Stimulated activated CD8-positive, alpha-beta memory T cell treated with anti-CD3 and anti-CD28 coated beads, Interleukin-15, amount 100 ng/mL, for 48 hours (primary cell): Measurements from ENCODE around the gene RAD51AP2.
"Not testable (repeated sequence)": the region's sequence is repeated elsewhere in the genome, so short reads cannot be mapped to it uniquely, and the experiment has no call there.

Experiments
- DNase-seq, 2 donors: peaks; one replicate each; pipeline ENCODE4 v3.0.0-alpha.2; 2020; ENCODE audit warnings: low read depth in 2 of 2

RAD51AP2 gene

DNA sequence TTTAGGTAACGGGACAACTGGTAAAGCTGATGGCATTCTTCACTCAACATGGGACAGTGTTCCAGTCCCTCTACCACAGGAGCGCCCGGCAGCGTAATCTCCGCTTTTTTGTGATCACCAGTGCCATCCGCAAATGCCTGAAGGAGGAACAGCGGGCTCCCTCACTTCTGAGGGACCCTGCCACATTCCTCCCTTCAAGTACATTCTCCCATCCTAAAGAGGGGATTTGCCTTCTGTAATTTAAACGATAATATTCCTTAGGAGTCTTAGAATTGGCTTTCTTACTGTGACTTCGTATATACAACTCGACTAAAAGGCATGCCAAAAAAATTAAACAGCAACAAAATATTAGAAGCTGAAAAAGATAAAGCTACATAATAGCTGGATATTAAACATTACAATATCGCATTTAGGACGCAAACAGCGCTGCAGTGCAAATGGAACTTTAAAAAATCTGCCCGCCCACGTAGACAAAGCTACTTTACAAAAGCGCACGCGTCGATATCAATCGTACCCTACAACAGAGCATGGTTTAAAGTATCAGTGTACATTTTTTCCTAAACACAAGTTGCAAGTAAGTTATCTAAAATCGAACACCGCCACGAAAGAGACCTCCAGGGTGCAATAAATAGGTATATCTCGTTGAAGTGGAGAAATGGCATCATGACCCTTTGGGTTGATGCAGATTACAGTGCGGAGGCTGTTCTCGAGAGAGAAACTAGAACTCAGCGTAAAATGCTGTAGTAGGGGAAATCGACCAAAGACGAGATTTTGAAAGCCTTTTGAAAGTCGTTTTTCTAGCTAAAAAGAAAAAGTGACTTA, 20.0 kb upstream of the RAD51AP2 start:
- no peak for DNase-seq

DNA sequence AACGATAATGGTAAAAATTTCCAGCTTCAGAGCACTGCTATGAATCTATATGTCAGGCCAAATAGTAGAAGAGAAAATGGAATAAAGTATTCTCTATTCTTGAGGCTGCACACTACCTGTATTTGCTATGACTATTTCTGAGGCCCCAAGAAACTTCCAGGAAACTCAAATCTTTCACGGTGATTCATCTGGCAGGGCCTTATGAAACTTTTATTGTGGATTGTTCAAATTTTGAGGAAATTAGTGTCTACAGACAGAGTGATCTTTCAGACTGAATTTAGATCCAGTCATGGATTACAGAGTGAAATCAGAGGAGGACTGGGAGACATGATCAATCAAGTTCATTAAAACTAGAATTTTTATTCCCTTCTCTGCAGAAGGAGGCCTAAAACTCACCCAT, 18.2 kb upstream of the RAD51AP2 start:
- no peak for DNase-seq

DNA sequence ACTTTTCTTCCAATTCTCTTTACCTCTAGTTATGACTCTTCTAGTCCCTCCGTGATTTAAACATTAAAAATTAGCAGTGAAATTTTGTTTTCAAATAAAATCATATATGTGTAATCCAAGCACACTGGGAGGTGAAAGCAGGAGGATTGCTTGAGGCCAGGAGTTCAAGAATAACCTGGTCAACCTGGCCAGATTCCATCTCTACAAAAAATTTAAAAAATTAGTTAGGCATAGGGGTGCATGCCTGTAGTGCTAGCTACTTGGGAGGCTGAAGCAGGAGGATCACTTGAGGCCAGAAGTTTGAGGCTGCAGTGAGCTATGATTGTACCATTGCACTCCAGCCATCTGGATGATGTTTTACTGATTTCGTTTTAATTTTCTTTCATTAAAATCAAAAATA, 15.3 kb upstream of the RAD51AP2 start:
- no peak for DNase-seq

DNA sequence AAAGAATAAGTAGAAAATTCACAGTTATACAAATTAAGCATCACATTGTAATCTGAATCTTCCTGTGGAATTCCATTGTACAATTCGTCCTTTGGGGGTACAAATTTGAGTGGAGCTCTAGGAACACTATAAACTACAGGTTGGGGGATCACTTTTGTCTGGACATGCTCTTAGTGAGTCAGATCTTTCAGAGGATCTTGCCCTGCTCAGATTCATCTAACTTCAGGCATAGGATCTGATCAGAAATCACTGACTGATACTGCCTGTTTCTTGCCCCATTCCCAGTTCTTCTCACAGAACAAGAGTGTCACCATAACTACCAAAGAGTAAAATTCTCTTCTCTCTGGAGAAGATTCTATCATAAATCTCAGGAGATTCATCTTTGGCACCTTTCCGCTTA, 11.5 kb upstream of the RAD51AP2 start:
- DNase-seq = no peak

DNA sequence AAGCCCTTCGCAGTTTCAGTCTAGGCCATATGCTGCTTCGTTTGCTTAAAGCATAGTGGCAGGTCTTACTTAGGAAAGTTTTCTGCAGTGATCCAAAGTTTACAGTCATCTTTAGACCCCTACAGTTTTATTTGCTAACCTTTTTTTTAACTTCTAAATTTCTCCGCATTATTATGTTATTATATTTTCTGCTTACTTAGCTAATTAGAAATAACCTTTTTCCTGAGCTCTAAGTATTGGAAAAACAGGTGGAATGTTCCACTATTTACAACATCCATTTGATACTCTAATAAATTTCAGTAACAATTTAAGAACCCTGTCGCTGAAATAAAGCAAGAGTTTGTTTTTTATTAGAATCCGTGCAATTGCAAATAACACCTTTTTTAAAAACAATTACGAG, 4.1 kb upstream of the RAD51AP2 start:
- no peak for DNase-seq

DNA sequence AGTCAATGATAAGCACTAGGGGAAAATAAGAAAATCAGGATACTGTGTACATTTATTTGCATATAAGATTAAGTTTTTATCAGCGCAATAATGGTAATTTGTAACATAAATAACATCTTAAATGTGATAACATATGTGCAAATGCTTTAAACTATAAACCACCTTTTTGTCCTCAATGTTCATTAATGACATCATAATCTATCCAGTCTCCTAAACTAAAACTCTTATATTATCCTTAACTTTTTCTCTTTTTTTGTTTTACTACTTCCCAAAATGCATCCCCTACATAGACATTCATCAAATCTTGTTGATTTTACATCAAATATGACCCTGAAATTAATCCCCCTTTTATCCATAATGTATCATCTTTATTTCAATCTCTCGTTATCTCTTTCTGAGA, 3.4 kb upstream of the RAD51AP2 start:
- no peak for DNase-seq

DNA sequence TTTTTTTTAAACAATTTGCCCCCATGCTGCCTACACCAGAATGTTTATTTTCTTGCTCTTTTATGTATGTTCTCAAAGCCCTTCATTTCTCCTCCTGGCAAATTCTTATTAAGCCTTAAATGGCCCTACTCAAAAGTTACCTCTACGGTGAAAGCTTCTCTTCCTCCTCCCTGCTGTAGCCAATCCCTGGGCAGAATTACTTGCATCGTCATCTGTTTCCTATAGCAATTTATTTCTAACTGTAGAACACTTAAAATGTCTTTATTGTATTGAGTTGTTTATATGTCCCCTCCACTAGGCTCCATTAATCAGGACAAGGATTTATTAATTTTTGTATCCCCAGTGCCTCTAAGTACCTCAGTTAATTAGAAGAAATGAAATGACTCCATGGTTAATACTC, 2.5 kb upstream of the RAD51AP2 start:
- DNase-seq = no peak

DNA sequence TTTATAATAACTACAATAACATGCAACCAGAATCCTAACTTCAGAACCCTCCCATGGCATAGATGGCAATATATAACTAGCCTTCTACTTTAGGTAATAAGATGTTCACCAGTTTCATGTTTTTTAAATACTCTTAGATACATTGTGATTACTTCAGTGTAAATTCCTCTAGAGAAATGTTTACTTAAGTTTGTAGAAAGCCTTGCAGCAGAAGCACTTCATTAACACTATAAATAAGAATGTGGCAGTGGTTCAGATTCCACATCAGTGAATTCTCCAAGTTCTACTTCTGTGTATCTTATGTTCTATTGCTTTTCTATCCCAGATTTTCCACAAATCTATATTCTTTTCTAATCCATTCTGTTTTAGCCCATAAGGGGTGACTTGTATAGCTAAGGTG, 1.2 kb upstream of the RAD51AP2 start:
- DNase-seq = no peak

DNA sequence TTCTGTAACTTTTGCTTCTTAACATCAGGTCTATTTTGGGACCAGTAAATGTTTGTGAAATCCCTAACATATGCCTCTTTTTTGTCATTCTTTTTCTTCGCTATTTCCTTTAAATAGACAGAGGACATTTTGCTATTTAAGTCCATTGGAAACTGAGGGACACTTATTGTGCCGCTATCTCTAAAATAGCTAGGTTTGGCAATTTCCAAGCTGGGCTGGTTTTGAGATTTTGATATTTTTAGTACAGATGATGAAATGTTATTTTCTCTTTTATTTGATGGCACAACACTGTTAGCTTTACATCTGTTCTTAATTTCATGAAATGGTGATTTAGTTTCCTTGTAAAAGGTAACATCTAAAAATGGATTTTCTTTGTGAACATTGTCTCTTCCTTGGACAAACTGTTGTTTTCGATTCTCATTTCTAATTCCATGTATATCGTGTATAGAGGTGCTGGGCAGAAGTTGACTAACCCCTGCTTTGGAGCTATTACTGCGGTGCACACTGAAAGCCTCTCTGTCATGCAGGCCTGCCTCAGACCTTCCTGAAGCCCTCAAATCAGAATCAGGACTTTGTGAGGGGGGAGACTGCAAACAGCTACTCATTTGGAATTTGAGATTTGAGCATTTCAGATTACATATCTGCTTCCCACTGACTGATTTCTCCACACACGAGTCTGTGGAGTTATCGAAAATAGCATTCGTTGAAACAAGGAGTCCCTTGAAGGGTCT, 594 bp downstream of the RAD51AP2 start:
- no peak for DNase-seq

DNA sequence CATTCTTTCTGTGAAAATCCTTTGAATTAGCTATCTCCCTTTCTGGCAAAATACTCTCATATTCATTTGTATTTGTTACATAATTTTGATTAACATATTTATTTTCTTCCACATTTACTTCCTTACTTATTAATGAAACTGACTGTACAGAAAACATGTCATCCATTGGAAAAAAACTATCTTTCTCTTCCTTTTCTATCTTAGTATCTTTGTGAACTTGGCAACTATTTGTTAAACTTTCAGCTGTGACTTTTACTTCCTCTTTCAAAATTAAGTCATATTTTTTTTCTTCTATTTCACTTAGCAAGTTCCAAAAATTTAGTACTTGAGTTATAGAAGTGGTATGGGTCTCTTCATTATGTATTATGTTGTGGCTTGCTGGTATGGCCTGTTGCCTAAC, 2.6 kb downstream of the RAD51AP2 start:
- DNase-seq = no peak

DNA sequence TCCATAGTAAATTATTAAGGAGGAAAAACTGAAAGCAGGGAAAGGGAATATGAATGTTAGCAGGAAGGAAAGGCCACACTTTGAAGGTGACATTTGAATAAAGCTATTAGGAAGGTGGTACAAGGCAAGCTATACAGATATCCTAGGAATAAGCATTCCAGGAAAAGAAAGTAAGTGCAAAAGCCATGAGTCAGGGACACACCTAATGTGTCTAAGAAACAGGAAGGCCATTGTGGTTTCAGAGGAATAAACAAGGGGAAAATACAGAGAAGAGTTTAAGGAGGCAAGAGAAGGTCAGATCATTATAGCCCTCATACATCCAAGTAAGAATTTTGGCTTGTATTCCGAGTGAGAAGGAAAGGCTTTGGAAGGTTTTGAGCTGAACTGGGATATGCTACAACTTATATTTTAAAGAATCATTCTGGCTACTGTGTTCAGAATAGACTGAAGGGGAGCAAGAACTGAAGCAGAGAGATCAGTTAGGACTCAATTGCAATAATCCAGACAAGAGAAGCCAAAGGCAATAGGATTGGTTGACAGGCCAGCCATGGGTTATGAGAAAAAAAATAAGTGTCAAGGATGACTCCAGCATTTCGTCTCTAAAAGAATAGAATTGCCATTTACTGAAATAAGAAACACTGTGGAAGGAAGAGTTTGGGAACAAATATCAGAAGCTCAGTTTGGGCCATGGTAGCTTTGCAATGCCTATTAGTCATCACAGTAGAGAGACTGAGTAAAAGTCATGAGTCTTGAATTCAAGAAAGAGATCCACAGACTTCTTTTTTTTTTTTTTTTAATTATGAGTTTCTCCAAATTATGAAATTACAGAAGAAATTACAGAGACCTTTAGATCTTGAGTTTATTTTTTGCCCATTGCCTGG, 11.3 kb downstream of the RAD51AP2 start:
- DNase-seq = no peak

DNA sequence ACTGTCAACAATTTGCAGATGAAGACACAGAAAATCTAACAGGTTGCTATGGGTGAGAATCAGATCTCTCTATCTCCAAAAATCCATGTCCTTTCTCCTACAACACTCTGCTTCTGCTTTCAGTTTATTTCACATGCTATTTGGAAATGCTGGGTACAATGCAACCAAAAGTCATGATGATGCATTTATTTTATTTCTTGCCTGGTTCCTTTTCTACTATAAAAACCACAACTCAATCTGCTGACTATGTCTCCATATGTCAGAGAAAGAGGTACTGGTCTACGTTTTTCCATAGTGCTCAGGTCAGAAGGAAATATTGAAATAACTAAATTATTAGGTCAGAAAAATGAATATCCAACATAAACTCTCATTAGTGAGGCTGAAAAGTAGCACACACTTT, 20.5 kb downstream of the RAD51AP2 start:
- no peak for DNase-seq

DNA sequence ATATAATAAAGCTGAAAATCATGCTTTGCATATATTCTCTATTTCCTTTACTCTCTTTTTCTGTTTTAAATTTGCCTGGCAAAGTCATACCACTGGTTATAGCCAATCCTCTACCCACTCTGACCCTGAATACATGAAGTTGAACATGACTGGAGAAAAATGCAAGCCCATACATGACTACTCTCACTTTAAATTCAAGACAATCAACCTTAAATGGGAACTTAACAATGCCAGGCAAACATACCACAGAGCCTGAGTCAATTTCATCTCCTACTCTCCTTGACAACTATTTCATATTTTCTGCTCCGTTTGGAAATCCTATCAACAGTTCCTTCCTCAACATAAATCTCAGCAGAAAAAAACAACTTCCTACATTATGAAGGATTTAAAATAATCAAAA, 22.6 kb downstream of the RAD51AP2 start:
- DNase-seq = no peak

DNA sequence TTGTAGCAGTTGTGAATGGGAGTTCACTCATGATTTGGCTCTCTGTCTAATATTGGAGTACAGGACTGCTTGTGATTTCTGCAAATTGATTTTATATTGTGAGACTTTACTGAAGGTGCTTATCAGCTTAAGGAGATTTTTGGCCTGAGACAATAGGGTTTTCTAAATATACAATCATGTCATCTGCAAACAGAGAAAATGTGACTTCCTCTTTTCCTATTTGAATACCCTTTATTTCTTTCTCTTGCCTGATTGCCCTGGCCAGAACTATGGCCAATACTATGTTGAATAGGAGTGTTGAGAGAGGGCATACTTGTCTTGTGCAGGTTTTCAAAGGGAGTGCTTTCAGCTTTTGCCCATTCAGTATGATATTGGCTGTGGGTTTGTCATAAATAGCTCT, 28.1 kb downstream of the RAD51AP2 start:
- not testable (repeated sequence) for DNase-seq

DNA sequence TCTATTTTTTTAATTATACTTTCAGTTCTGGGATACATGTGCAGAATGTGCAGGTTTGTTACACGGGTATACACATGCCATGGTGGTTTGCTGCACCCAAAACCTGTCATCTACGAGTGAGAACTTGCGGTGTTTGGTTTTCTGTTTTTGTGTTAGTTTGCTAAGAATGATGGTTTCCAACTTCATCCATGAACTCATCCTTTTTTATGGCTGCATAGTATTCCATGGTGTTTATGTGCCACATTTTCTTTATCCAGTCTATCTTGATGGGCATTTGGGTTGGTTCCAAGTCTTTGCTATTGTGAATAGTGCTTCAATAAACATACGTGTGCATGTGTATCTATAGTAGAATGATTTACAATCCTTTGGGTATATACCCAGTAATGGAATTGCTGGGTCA, 29.6 kb downstream of the RAD51AP2 start:
- DNase-seq = not testable (repeated sequence)

DNA sequence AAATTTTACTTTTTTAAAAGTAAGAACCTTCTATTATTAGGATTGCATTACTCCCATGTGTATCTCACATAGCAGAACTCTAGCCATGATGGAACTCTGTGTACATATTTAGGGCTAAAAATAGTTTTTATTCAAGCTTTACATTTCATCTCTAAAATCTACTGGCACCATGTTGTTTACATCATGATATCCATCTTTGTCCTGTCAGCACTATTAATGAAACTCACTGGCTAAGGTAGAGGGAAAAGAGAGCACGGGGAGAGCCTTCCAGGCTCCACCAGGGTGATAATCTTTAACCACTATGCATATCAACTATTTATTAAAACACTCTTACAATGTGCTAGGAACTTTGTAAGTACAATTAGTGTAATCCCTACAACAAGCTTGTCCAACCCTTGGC, 34.7 kb downstream of the RAD51AP2 start:
- no peak for DNase-seq

DNA sequence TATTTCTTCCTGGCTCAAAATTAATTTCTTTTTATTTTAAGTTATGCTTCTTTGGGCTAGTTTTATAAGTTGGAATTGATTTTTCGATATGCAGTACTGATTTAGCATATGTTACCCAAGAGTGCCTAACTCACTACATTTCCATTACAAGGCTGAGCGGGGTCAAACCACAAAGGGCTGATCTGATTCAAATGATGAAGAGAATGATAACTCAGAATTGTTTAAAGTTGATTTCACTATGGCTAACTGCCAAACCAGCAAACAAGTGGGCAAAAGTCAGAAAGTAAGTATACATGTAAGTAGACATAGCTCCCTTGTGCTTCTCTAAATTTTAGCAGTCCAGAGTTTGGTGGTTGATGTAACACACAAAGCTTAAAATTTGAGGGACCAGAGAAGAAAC, 35.6 kb downstream of the RAD51AP2 start:
- DNase-seq = no peak

DNA sequence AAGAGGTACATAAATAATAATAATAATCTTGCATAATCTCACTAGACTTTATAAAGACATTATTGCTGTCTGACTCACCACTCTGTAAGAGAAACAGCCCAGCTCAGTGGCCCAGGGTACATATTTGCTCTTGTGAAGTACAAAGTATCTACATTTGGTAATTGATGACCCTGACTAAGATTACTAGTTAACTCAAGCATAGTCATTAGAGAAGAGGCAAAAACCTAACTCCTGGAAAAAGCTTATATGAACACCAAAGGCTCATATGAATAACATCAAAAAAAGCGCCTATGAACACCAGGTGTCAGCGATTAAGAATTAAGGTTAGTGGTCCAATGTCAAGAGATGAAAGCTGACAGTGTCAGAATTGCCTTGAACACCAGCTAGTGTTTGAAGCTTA, 38.4 kb downstream of the RAD51AP2 start:
- DNase-seq = no peak

DNA sequence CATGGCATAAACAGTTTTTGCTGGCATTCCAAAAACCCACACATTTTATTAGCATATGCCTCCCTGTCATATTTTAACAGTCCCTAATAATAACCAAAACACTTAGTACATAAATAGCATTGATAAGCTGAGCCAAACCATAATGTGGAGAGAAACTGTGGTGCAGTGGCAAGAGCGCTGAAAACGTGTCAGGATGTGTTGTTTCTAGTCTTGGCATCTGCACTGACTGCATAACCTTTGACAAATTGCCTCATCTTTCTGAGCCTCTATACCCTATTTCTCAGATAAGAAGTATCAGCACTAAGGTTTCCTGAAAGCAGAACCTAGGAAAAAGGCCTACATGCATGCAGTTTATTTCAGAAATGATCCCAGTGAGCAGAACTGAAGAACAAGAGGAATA, 41.4 kb downstream of the RAD51AP2 start:
- DNase-seq = no peak

DNA sequence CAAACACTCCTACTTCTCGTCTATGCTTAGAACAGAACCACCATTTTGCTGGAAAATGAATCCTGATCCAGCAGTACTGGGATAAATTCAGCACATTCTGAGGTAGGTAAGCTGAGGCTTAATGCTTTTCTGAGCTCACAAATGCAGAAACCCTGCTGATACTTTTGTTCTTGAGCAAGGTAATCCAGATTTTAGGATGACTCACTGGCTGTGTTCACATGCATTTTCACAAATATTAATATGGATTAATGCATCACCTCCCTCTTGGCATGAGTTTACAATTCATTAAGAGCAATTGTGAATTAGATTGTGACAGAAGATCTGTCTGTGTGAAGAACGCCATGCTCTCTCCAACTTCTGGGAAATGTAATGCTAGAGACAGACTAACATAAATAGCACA, 42.2 kb downstream of the RAD51AP2 start:
- DNase-seq = no peak

DNA sequence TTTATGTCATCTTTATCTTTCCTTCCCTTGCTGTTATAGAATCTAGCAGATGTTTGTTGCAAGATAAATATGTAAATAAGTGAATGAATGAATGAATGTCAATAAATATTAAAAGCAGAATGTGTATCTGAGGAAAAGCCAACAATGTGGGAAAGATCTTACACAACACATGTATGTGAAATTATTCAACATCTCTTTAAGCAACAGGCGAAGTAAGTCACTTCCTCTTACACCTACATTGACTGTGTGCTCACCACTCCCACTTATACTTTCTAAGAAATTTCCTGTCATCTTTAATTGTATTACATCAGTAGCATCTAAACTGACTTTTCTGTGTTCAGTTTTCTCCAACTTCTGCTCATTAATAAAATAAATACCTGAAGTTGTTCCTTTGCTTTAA, 43.0 kb downstream of the RAD51AP2 start:
- DNase-seq = no peak

DNA sequence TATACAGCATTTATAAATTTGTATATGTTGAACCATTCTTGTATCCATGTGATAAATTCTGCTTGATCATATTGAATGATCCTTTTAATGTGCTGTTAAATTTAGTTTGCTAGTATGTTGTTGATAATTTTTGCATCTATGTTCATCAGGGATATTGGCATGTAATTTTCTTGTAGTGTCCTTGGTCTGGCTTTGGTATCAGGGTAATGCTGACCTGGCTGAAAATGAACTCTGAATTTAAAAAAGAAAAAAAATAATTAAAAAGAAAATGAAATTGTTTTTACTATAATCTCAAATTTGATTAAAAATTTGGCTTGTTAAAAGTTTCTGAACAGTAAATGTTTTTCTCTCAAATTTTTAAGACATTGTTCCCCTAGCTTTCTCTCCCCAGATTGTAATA, 46.3 kb downstream of the RAD51AP2 start:
- no peak for DNase-seq
